Activated CD4-positive, alpha-beta T cell treated with anti-CD3 and anti-CD28 coated beads for 24 hours (primary cell): ENCODE measurements around the gene ATXN2.
"Not testable (repeated sequence)": the region's sequence is repeated elsewhere in the genome, so short reads cannot be mapped to it uniquely, and the experiment has no call there.

Experiments used
- DNase-seq, 2 donors: peaks; one replicate each; pipeline ENCODE4 v3.0.0-alpha.2; 2020; ENCODE audit warnings: low read depth in 2 of 2

Gene ATXN2

DNA sequence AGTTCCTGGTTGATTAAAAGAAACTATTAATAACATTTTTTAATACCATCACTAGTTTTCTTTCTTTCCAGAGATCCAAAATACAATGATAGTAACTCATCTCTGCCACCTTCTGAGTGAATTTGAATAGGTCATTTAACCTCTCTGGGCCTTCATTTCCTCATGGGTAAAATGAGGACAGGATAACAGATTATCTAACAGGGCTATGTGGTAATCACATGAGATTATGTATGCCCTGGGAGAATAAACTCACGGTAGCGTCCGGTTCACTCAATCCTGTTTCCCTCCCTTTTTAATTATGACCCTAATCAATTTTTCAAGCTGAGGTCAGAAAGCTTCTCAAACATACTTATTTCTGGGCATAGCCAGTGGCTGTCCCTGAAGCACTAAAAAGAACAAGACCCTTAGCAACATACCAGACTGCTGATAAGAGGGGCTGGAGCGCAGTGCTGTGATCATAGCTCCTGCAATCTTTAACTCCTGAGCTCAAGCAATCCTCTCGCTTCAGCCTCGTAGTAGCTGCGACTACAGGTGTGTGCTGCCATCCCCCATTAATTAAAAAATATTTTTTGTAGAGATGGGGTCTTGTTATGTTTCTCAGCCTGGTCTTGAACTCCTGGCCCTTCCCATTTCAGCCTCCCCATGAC, 24.2 kb downstream of the ATXN2 start:
- no peak for DNase-seq

DNA sequence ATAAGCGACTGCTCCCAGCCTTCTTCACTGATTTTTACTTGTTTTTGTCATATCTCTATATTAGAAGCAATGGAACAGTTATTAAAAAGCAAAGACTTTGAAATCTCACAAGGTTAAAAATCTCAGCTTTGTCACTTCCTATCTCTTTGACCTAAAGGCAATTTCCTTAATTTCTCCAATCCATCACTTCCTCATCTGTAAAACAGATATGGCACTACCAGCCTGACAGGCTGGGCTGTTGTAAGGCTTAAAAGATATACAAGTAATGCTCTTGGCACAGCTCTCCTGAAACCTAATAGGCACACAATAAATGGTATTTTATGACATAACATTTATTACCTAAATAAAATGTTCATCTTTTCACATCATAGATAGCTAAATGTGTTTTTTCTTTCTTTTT, 25.6 kb downstream of the ATXN2 start:
- DNase-seq = no peak

DNA sequence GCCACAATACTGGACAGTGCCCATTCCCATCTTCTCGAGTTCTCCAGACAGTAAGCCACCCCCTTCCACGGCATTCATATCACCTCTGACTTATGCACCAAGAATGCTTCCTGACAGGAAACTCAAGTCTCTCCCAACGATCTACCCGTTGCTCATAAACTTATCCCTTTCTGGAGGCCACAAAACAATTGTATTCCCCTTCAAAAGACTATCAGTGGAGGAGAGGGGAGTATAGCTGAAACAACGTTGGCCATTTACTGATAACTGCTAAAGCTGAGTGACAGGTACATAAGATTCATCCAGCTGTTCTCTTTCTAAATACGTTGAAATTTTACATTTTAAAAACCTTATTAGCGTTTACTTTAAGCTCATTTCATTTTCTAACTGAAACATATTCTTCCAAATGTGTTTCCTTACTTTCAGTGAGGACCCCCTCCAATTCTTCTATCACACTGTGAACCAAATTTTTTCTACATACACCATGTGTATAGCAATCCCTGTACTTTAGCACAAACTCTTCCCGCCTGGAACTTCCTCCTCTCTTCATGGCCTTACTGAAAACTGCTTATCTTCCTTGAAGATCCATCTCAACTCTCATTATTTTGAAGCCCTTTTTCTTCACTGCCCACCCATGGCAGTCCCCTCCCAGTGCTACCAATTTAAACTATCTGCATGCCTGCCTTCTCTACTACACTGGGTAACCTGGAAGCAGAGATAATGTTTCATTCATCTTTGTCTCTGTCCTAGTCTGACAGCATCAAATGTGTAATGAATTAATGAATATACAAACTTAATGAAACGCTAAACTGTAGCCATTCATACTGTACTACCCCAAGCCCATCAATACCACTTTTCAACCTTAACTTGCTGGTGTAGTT, 28.8 kb downstream of the ATXN2 start:
- no peak for DNase-seq

DNA sequence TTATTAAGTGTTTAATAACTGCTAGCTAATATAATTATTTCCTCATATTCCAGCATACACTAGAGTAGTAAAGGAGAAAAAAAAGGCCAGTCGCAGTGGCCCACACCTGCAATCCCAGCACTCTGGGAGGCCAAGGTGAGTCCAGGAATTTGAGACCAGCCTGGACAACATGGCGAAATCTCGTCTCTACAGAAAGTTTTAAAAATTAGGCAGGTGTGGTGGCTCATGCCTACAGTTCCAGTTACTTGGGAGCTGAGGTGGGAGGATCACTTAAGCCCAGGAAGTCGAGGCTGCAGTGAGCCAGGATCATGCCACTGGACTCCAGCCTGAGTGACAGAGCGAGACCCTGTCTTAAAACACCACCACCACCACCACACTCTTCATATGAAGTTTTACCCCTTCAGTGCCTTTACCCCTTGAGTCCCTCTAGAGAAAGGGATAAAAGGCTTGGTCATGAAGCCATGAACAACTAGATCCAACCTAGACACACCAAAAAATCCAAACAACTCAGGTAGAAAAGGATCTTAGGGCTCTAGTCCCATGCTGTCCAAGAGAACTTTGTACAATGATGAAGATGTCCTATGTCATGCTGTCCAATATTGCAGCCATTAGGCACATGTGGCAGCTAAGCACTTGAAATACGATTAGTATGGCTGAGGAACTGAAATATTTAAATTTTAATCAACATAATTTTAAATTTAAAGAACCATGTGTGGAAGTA, 29.6 kb downstream of the ATXN2 start:
- no peak for DNase-seq

- DNase-seq = not testable (repeated sequence)
These were observed 38.3 kb downstream of the ATXN2 start for GRCh38 chr12:111560844-111561243.

DNA sequence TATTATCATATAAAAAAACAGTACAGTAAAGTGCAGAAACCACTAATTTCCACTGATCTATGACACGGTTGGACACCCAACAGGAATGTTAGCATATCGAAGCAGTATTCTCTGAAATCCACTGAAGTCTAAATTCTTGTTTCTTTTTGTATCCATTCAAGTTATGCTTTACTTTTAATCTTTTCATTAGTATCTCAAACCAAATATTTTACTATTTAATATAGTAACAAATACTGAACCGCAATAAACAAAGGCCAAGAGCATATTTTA, 41.1 kb downstream of the ATXN2 start:
- DNase-seq = no peak

- DNase-seq = no peak
These were observed 41.6 kb downstream of the ATXN2 start for GRCh38 chr12:111557271-111558106.

DNA sequence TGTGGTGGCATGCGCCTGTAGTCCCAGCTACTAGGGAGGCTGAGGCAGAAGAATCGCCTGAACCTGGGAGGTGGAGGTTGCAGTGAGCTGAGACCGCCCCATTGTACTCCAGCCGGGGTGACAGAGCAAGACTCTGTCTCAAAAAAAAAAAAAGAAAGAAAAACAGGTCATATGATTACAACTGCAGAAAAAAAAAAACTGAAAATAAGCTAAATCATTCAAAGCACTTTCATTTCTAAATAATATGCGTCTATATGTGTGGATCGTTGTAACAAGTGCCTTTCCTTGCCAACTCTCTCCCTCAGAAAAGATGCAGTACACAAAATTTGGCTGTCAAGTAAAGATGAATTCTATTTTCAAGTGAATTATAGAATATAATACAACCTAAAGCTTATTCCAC, 42.4 kb downstream of the ATXN2 start:
- DNase-seq = no peak

DNA sequence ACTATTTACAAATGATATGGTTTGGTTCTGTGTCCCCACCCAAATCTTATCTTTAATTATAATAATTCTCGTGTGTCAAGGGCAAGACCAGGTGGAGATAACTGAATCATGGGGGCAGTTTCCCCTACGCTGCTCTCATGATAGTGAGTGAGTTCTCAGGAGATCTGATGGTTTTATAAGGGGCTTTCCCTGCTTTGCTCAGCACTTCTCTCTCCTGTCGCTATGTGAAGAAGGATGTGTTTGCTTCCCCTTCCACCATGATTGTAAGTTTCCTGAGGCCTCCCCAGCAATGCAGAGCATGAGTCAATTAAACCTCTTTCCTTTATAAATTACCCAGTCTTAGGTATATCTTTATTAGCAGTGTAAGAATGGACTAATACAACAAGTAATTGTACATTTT, 43.8 kb downstream of the ATXN2 start:
- not testable (repeated sequence) for DNase-seq

- no peak for DNase-seq
These were observed 52.2 kb downstream of the ATXN2 start for GRCh38 chr12:111546758-111547383.

DNA sequence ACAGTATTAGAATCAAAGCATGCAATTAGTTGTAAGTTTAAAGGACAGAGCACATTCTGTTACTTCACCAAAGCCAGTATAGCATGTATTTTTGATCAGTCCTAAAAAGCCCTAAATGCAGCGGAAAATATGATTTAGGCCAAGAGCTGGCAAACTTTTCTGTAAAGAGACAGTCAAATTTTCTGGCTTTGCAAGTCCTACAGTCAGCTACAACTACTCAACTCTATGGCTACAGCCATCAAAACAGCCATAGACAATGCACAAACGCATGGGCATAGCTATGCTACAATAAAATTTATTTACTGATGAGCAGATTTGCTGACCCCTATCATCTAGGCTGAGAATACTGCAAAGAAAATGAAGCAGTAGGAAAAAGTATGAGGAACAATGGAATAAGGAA, 52.9 kb downstream of the ATXN2 start:
- DNase-seq = no peak

GRCh38 chr12:111544032-111544431, 55.1 kb downstream of the ATXN2 start:
- DNase-seq = no peak

DNA sequence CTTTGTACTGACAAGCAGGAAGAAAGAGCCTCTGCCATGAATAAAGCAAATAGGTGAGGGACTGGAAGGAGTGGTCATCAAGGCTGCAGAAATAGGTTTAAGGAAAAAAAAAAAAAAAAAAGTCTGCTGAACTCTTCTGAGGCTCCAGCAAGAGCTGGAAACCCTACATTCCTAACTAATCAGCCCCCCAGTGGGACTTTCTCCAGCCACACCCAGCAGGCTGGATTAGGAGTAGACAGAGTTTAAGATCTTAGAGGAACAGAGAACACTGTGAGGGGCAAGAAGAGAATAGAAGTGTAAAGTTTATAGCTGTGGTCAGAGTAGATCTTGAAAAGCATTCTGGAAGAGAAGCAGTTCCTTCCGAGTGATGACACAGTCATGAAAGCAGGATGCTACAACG, 66.4 kb downstream of the ATXN2 start:
- no peak for DNase-seq

DNA sequence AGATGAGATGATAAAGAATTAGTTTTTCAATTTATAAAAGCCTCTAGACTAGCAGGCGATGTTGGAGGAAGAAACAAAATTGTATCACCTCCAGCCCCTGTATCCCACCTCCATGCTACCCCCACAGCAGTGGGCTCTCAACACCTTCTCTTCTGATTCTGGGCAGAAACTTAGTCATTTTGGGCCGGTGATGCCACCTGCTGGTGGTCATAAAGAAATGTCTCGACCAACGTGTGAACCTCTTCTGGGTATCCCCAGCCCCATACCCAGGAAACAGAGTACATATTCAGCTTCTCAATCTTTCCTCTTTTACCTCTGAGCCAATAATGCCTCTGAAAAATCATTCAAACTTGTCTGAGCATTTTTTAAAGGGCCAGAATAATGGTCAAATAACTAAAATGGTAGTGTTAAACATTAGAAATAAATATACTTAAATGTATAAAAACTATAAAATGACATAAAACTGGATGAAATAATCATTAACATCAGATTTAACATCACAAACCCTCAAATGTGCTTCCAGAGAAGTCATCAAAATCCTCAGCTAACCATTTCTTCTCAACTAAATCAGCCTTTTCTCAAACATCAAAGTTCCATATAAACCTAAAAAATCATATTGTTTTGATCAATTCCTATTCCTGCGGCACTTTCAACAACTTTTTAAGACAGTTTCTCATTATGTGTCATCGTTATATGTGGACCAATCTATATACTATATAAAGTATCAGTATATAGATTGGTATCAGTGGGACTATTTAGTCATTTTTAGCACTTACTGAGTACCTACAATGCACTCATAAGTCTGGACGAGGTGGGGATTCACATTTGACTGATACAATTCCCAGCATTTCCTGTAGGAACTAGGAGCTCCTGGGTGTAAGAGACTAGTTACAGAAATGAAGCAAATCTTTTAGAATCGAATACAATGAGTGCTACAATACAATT, 69.4 kb downstream of the ATXN2 start:
- peak; percentile 35 to 47 for DNase-seq

- DNase-seq = no peak
These were observed 75.4 kb downstream of the ATXN2 start for GRCh38 chr12:111523587-111524167.

GRCh38 chr12:111521801-111522200, 77.3 kb downstream of the ATXN2 start:
- DNase-seq = no peak

- no peak for DNase-seq
These were observed 79.2 kb downstream of the ATXN2 start for GRCh38 chr12:111519937-111520336.

DNA sequence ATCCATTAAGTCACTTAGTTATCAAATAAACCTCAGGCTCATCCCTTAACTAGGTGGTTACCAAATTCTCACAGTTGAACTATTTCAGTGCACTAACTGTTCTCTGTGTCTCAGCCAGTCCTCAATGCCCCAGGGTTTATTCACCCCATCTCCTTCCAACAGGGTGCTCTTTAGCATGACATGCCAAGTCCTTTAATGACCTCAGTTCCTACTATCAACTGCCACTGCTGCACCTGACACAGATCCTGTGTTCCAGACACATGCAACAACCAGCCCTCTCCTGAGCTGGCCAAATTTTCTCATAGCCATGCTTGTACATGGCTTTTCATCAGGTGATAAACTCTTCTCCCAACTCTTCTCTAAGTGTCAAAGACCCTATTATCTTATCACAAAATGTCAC, 80.0 kb downstream of the ATXN2 start:
- no peak for DNase-seq

GRCh38 chr12:111507719-111508118, 91.4 kb downstream of the ATXN2 start:
- not testable (repeated sequence) for DNase-seq

DNA sequence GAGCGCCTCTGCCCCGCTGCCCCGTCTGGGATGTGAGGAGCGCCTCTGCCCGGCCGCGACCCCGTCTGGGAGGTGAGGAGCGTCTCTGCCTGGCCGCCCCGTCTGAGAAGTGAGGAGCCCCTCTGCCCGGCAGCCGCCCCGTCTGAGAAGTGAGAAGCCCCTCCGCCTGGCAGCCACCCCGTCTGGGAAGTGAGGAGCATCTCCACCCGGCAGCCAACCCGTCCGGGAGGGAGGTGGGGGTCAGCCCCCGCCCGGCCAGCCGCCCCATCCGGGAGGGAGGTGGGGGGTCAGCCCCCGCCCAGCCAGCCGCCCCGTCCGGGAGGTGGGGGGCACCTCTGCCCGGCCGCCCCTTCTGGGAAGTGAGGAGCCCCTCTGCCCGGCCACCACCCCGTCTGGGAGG, 91.9 kb downstream of the ATXN2 start:
- DNase-seq = not testable (repeated sequence)
